Measurements from ENCODE around the gene FAM222A.
"Not testable (repeated sequence)": the region's sequence is repeated elsewhere in the genome, so short reads cannot be mapped to it uniquely, and the experiment has no call there.

FAM222A gene

DNA sequence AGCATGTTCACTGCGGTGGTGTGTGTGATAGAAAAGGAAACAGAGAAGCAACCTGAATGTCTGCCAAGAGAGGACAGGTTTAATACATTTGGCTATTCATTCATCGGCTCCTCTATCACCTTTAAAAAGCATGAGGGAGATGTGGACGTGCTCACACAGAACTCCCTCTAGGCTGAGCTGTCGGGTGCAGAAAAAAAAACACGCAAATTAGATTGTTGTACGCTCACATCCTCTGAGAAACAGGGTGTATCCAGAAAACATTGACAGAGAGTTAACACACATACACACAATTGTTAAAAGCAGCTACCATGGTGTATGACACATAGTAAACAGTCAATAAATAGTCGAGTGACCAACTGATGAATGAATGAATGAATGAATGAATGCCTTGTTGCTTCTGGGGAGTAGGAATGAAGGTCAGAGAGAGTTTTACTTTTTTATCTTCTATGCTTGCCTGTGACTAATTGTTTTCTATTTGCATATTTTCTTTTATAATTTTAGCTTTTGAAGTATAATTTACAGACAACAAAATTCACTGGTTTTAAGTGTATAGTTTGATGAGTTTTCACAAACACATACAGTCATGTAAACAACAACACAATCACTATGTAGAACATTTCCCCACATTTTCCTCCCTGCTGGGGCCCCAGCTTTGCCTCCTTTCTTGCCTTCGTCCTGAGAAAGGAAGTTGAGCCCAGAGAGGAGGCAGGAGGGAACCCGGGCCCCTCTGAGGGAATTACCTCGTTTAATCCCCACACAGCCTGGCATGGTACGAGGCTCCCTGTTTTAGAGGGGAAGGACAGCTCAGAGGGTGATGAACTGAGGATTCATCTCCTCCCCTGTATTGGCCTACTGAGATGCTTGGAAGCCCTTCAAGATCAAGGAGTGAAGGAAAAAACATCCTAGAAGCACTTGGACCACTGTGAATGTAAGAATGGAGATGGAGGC, 19.7 kb upstream of the FAM222A start:
- no peak for DNase-seq (ENCODE audit: low read depth)

GRCh38 chr12:109694629-109695028, 19.0 kb upstream of the FAM222A start:
- DNase-seq (ENCODE audit: low read depth) = not testable (repeated sequence)

DNA sequence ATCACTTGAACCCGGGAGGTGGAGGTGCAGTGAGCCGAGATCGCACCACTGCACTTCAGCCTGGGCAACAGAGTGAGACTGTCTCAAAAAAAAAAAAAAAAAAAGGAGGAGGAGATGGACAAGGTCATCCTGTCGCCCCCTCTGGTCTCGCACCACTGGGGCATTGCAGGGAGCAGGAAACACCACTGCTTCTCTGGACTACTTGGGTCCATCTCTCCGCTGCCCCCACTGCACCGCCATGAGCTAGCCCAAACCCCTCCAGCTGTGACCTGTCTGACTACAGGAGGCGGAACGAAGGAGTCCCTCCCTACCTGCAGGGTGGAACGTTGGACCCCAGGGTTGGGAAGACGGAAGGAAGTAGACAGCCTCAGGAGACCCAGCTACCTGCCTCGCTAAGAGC, 18.2 kb upstream of the FAM222A start:
- no peak for DNase-seq (ENCODE audit: low read depth)

GRCh38 chr12:109695961-109696461, 17.6 kb upstream of the FAM222A start:
- DNase-seq (ENCODE audit: low read depth) = no peak

- DNase-seq (ENCODE audit: low read depth) = no peak
These were observed 16.9 kb upstream of the FAM222A start for GRCh38 chr12:109696485-109697269.

- no peak for DNase-seq (ENCODE audit: low read depth)
These were observed 16.4 kb upstream of the FAM222A start for GRCh38 chr12:109697270-109697553.

- no peak for DNase-seq (ENCODE audit: low read depth)
These were observed 15.7 kb upstream of the FAM222A start for GRCh38 chr12:109697877-109698468.

DNA sequence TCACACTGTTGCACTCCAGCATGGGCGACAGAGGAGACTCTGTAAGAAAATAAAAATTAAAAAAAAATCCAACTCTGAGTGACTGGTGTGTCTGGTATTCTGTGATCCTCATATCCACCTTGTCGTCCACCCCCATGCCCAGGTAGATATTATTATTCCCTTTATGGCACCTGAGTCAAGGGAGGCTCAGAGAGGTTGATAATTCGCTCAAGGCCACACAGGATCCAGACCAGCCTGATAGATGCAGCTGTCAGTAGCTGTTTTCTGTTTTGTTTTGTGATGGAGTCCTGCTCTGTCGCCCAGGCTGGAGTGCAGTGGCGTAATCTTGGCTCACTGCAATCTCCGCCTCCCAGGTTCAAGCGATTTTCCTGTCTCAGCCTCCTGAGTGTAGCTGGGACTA, 14.8 kb upstream of the FAM222A start:
- DNase-seq (ENCODE audit: low read depth) = no peak

GRCh38 chr12:109701064-109701463, 12.6 kb upstream of the FAM222A start:
- no peak for DNase-seq (ENCODE audit: low read depth)

DNA sequence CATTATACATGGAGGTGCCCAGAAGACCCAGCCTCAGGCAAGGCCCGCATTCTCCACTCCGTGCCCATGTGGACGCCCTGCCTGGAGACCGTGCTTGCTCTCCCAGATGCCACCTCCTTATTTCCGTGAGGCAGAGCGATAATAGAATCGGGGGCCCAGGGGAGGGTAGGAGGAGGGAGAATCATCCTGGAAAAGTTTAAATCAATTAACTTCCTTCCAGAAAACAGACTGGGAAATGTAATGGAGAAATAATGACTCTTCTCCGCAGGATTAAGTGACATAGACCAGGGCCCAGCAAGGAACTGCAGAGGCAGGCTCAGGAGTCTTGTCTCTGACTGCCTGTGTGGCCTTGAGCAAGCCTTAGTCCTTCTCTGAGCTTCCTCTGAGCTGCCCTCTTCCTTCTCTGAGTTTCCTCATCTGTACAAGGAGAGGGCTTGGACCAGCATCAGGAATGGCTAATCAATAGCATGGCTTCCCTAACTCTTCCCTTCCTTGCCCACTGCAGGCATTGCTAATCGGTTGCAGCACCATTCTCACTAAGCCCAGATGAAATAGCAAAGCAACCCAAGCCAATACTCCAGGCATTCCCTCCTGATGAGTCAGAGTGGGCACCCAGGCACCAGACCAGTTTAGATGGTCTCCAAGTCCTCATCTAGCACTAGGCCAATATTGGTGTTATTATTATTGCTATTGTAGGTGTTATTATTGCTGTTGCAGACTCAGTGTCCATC, 11.3 kb upstream of the FAM222A start:
- no peak for DNase-seq (ENCODE audit: low read depth)

DNA sequence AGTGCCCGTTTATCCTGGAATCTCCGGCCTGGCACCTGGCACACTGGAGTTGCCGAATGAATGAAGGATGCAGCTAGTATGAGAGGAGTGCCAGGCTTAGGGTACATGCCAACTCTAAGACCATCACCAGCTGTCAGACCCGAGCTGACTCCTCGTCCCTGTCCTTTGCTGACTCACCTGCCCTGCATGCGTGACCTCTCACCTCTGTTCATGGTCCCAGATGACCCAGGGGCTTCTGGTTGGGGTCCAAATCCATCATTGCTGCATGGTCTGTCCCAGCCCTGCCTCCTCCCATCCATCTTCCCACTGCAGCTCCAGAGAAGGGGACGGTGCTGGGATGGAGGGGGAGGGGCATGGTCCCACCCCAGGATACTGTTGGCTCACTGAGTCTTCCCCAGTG, 9.9 kb upstream of the FAM222A start:
- no peak for DNase-seq (ENCODE audit: low read depth)

DNA sequence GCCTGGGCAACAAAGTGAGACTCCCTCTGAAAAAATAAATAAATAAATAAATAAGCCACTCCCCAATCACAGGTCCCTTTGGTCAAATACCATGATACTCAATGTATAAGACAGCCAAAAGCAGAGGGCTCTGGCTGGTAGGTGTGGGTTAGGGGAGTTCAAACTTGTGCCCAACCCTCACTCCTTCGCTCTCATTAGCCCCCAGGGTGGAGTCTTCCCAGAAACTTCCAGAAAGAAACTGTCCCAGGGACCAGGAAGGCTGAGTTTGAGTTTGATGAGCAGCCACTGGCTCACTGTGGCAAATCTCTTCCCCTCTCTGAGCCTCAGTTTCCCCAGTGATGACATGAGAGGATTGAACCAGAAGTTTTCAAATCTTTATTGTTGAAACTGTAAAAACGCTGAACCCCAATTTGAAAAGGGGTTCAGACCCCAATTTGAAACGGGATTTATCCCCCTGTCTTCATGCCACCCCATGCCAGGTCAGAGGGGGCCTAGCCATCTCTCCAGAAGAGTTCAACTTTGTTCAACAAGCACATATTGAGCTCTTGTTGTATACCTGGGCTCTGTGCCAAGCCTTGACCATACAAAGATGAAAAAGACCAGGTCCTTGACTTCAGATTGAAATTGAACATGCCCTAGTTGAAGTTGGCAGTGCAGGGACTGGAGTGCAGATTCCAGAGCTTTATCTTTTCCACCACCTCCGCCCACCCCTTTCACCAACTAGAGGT, 9.1 kb upstream of the FAM222A start:
- no peak for DNase-seq (ENCODE audit: low read depth)

GRCh38 chr12:109705291-109705690, 8.3 kb upstream of the FAM222A start:
- no peak for DNase-seq (ENCODE audit: low read depth)

DNA sequence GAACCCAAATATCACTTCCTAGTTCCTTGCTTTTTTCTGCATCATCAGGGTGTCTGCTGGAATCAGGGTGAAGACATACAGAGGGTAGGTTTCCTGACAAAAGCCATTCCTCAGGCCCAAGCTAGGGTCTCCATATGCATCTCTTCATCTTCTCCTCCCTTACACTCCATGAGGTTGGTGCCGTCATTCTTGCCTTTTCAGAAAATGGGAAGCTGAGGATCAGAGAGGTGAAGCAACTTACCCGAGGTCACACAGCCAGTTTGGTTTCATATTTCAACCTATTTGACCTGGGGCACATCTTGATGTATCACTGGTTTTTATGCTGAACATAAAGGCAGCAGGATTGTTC, 7.3 kb upstream of the FAM222A start:
- no peak for DNase-seq (ENCODE audit: low read depth)

DNA sequence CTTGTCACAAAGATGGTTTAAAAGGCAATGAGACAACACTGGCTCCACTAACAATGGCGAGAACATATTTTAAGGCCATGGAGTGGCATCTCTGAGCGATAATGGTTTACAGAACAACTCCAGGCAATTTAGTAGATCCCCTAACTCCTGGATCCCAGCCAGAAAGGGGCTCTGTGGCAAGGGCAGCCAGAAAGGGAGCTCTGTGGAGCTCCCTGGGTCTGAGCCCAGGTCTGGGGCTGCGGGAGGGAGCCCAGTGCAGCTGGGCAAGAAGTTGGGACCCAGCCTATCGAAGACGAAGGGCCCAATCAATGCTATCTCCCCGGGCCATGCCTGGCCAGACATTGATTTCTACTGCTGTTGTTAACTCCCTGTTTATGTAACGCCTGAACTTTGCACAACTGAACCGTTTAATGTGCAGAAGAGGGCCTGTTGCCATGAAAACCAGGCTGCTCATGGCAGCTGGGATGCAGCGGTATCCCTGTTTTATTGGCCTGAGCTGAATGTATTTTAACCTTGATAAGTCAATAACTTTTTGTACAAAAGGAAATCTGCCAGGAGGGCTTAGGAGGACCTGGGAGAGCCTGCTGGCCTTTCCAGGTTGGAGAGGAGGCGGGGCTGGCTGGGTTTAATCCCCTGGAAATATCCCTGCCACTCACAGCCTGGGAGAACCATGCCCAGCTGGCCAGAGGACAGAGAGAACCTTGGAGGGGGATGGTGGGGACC, 6.7 kb upstream of the FAM222A start:
- DNase-seq (ENCODE audit: low read depth) = no peak

GRCh38 chr12:109707470-109707821, 6.2 kb upstream of the FAM222A start:
- no peak for DNase-seq (ENCODE audit: low read depth)

DNA sequence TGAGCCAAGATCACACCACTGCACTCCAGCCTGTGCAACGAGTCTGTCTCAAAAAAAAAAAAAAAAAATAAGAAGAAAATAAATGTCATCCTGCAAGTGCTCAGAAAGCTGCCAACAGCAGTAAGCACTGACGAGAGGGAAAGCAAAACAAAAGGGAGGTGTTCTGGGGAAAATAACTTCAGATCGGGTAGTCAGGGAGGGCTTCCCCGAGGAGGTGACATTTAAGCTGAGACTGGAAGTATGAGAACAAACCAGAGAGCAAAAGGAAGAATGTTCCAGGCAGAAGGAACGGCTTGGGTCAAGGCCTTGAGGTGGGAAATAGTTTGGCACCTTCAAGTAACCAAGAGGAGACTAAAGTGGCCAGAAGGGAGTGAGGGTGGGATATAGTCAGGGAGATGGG, 4.7 kb upstream of the FAM222A start:
- no peak for DNase-seq (ENCODE audit: low read depth)

GRCh38 chr12:109709401-109709991, 4.1 kb upstream of the FAM222A start:
- DNase-seq (ENCODE audit: low read depth) = no peak

DNA sequence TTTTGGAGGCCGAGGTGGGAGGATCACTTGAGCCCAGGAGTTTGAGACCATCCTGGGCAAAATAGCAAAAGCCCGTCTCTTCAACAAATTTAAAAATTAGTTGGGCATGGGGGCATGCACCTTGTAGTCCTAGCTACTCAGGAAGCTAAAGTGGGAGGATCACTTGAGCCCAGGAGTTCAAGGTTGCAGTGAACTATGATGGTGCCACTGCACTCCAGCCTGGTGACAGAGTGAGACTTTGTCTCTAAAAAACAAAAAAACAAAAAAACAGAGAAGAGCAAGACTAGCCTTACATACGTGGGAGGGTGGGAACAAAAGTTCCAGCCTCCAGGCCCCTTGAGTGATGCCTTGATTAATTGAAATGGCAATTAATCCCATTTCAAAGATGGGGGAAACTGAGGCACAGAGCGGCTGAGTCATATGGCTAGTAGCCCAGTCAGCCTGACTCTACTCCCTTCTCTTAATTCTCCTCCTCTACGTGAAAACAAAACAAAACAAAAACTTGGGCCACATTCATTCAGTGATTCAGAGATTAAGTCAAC, 3.3 kb upstream of the FAM222A start:
- DNase-seq (ENCODE audit: low read depth) = no peak

All from stimulated activated CD8-positive, alpha-beta memory T cell treated with anti-CD3 and anti-CD28 coated beads, Interleukin-4, amount 100 ng/mL, for 24 hours (primary cell).